ENCODE data around the gene TMEM11.
"Not testable (repeated sequence)": the region's sequence is repeated elsewhere in the genome, so short reads cannot be mapped to it uniquely, and the experiment has no call there.

TMEM11 gene

GRCh38 chr17:21210411-21211076, 3.4 kb downstream of the TMEM11 start:
- peak; percentile 61 for DNase-seq

- DNase-seq: no peak
Measured at GRCh38 chr17:21209511-21210175, 4.3 kb downstream of the TMEM11 start.

- DNase-seq: no peak
Measured at GRCh38 chr17:21208352-21208751, 5.6 kb downstream of the TMEM11 start.

GRCh38 chr17:21204935-21205334, 9.0 kb downstream of the TMEM11 start:
- no peak for DNase-seq

- DNase-seq: no peak
Measured at GRCh38 chr17:21202512-21202911, 11.4 kb downstream of the TMEM11 start.

GRCh38 chr17:21201874-21202273, 12.1 kb downstream of the TMEM11 start:
- no peak for DNase-seq

- peak; percentile 68 for DNase-seq
Measured at GRCh38 chr17:21201298-21201595, 12.7 kb downstream of the TMEM11 start.

GRCh38 chr17:21200590-21201297, 13.2 kb downstream of the TMEM11 start:
- DNase-seq: no peak

- no peak for DNase-seq
Measured at GRCh38 chr17:21199856-21200255, 14.1 kb downstream of the TMEM11 start.

- DNase-seq: no peak
Measured at GRCh38 chr17:21199311-21199710, 14.7 kb downstream of the TMEM11 start.

- DNase-seq: no peak
Measured at GRCh38 chr17:21198411-21198810, 15.6 kb downstream of the TMEM11 start.

- DNase-seq: no peak
Measured at GRCh38 chr17:21196126-21196525, 17.8 kb downstream of the TMEM11 start.

GRCh38 chr17:21194703-21195102, 19.3 kb downstream of the TMEM11 start:
- DNase-seq: peak; percentile 55

GRCh38 chr17:21194226-21194625, 19.7 kb downstream of the TMEM11 start:
- no peak for DNase-seq

GRCh38 chr17:21193031-21193430, 20.9 kb downstream of the TMEM11 start:
- no peak for DNase-seq

GRCh38 chr17:21192414-21192813, 21.5 kb downstream of the TMEM11 start:
- DNase-seq: not testable (repeated sequence)

GRCh38 chr17:21191698-21192097, 22.3 kb downstream of the TMEM11 start:
- DNase-seq: peak; percentile 17

GRCh38 chr17:21190078-21190477, 23.9 kb downstream of the TMEM11 start:
- DNase-seq: no peak

GRCh38 chr17:21189361-21189760, 24.6 kb downstream of the TMEM11 start:
- DNase-seq: no peak

GRCh38 chr17:21186399-21187187, 27.4 kb downstream of the TMEM11 start:
- no peak for DNase-seq

- no peak for DNase-seq
Measured at GRCh38 chr17:21185061-21185460, 28.9 kb downstream of the TMEM11 start.

GRCh38 chr17:21184570-21184969, 29.4 kb downstream of the TMEM11 start:
- DNase-seq: no peak

GRCh38 chr17:21183468-21183867, 30.5 kb downstream of the TMEM11 start:
- DNase-seq: no peak

Data from NCI-H1694 treated with DMSO at 0.1 percent for 48 hours (cell line).